ENCODE results near the gene MOGAT2.

Gene MOGAT2

DNA sequence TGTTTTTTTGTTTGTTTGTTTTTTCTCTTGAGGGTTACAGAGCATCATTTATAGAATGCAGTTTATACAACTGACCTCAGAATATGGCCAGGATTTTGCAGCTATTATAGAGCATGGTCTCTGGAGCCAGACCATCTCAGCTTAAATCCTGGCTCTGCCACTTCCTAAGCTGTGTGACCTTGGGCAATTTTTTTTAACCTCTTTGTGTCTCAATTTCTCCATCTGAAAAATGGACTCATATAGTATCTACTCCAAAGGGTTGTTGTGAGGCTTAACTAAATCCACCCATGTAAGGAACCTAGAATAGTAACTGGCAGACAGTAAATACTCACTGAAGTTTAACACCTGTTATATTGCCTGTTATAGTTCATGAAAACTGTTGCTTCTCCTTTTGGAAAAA lies 42.6 kb downstream of the MOGAT2 start:
- no peak for DNase-seq

GRCh38 chr11:75760710-75761493 lies 43.3 kb downstream of the MOGAT2 start:
- DNase-seq: no peak

DNA sequence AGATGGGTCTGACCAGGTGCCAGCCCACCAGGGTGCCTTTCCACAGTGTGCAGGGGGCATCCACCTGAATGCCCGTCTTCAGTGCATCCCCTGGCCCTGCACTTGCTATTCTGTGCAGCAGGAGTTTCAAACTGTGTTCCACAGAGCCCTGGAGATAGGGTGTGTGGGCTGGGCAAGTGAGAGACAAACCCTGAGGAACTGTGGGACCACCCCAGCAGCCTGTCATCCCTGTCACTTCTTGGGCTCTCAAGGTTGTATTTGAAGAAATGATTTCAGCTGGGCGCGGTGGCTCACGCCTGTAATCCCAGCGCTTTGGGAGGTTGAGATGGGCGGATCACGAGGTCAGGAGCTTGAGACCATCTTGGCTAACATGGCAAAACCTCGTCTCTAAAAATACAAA lies 44.5 kb downstream of the MOGAT2 start:
- DNase-seq: no peak

DNA sequence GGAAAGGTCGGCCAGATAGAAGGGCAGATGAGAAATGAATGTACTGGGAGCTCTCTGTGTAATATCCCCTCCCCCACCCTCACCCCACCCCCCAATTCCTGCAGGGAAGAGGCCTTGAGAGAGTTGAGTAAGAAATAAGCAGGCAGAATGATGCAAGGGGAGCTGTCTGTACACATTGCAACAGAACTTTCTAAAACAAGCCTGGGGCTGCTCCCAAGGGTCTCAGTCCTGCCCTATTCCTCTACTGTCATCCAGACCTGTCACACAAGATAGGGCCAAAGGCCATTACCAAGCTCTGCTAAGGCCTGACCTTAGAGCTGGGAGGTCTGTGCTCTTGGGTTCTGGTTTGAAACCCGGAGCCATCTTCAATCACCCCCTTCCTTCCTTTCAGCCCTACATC lies 45.2 kb downstream of the MOGAT2 start:
- no peak for DNase-seq

DNA sequence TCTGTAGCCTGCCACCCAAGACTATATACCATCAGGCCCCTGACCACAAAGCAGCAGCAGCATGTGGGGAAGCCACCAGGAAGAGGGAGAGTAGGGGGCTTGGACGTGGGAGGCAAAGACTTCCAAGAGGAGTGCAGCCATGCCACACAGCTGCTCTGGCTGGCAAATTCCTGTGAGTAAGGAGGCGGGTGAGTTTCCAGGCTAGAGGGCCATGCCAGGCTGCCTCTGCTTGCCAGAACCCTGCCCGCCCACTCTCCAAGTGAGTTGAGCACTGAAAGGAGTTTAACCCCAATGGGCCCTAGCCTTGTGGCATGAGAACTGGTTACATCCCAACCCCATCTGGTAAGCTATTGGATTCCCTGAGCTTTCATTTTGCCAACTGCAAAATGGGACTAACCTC lies 46.2 kb downstream of the MOGAT2 start:
- DNase-seq: no peak

DNA sequence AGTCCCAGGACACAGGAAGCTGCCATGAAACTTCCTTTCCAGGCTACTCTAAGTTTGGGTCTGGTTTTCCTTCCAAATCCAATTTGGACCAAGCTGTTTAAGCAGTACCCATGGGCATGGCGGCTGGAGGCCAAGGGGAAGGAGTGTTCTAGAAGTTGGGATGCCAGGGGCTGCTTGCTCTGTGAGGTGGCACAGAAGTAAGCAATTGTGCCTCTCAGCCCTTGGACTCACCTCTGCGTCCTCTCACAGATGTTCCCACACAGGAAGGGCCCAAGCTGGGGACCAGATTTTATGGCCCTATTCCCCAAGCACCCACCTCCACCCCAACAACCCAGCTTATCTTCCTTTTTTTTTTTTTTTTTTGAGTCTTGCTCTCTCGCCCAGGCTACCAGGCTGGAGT lies 47.5 kb downstream of the MOGAT2 start:
- DNase-seq: no peak

GRCh38 chr11:75766443-75767227 lies 49.0 kb downstream of the MOGAT2 start:
- no peak for DNase-seq

DNA sequence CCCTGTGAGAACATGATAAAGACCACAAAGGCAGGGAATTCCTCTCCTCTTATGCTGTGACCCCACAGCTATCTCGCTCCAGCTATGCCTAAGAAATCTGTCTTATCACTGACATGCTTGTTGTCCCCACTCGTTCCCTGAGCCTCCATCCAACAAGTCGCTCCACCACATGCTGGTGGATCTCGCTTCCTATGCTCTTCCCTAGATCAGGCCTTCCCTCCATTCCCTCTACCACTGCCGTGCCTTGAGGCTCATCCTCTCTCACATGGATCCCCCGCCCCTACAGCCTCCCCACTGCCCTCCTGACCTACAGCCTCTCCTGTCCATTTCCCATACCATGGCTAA lies 49.6 kb downstream of the MOGAT2 start:
- no peak for DNase-seq

GRCh38 chr11:75767793-75768111 lies 50.1 kb downstream of the MOGAT2 start:
- no peak for DNase-seq

- DNase-seq: peak; percentile 53
Observed at GRCh38 chr11:75768112-75768908, 50.7 kb downstream of the MOGAT2 start, which contains the start of gene DGAT2. DGAT2 (plus strand) TSS chr11:75768778; CDS start chr11:75768992, 214 bp downstream.

GRCh38 chr11:75768909-75769771 lies 51.5 kb downstream of the MOGAT2 start:
- DNase-seq: no peak

DNA sequence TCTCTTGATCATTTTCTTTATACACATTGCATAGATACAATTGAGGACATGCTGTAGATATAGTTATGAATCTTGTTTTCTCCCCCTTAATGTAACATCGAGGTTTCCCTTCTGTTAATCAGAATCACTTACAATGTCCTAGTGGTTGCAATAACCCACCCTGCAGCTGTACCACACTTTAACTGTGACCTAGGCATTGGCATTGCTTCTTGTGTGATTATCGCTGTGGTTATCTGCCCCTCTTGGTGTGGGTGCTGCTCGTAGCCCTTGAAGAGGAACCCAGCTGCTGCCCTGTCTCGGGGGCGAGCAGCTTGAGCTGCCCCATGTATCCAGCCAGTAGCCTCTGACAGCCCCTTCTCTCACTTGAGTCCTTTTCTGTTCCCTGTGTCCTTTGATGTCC lies 52.5 kb downstream of the MOGAT2 start:
- DNase-seq: no peak

DNA sequence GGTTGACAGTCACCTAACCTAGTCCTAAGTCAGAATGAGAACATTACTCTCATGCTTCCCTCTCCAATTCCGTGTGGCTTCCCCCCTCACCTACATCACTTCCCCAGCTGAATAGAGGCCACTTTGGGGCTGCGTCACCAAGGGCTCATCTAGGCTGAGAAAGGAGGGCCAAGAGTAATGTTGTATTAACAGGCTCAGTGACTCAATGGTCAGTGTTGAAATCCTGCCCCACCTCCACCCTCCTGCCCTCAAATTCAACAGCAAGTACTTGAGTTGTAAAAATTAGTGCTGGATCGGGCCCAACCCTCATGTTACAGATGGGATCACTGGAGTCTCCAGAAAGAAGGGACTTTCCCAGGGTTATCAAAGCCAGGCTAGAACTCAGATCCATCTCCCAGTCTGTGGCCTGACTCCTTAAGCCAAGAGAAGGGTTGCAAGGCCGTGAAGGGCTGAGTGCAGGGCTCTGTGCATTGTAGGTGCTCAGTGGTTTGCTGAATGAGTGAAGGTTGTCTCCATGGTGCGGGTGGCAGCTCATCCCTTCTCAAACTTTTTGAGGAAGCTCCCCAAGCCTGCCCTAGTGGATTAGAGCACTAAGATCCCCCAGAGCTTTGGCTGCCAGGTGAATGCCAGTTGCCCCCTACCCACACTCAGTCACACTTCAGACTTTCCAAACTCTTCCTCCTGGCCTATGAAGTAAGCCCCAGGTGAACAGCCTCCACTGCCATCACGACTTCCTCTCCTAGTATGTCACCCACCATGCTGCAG lies 54.2 kb downstream of the MOGAT2 start:
- DNase-seq: no peak

- no peak for DNase-seq
Observed at GRCh38 chr11:75773595-75774353, 56.1 kb downstream of the MOGAT2 start.

- no peak for DNase-seq
Observed at GRCh38 chr11:75775056-75775455, 57.4 kb downstream of the MOGAT2 start.

DNA sequence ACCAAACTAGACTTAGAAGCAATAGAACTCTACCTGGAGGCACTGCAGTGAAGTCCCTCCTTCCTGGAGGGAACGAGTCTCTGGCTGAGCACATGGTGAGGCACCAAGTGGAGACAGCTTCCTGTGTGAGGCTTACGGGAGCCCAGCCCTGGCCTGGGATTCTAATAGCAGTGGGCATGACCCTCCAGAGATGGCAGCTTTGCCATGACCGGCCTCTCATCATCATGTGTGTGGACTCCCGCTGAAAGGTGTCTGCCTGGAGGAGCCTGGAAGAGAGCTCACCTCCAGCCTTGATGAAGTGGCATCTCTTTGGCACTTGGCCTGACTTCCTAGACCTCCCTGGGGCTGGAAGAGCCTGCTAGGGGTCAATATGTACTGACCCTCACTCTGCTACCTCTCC lies 58.9 kb downstream of the MOGAT2 start:
- no peak for DNase-seq

- no peak for DNase-seq
Observed at GRCh38 chr11:75777461-75778110, 59.9 kb downstream of the MOGAT2 start.

DNA sequence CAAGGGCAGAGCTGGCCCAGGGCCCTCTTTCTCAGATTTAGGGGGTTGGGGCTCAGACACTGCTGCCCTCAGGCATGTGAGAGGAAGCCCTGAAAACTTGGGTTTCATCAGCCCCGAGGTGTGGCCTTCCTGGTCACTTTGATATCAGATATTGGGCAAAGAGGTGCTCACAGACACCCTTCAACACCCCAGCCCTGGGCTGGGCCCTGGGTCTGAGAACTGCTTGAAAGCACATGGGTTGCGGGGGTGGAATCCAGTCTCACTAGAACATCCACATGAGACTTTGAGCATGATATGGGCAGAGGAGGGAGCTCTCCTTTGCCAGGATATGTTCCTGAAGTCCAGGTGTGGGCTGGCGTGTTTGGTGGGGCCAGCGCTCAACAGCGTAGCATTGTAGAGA lies 61.3 kb downstream of the MOGAT2 start:
- DNase-seq: no peak

DNA sequence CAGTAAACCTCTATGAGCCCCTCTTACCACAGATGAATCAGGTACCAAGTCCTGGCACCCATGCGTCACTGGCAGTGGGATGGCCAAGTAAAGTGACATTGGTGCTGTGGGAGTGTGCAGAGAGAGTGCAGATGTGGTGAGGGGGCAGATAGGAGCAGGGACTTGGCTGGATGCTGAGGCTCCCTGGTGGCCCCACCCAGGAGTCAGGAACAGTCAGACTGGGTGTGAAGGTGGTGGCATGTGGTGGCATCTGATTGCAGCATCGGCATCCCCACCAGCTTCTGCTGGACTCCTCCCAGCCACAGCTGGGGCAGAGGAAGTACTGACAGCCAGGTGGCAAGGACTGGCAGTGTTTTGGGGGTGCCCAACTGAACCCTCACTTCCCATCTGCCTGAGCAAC lies 62.3 kb downstream of the MOGAT2 start:
- DNase-seq: no peak

DNA sequence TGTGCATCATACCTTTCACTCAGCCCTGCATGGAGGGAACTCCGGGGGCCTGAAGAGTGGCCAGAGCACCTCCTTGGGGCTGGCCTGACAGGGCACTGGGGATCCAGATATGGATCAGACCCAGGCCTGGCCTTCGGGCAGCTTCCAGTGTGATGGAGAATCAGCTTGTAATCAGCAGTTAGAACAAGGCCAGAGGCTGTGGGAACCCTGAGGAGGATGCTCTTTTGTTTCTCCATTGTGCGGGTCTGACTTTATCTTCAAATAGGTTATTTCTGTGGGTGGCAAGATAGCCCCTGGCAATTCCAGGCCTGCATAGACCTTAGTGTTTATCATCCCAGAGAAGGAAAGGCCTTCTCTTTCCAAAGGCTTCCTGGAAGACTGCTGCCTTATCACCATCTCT lies 63.2 kb downstream of the MOGAT2 start:
- DNase-seq: no peak

DNA sequence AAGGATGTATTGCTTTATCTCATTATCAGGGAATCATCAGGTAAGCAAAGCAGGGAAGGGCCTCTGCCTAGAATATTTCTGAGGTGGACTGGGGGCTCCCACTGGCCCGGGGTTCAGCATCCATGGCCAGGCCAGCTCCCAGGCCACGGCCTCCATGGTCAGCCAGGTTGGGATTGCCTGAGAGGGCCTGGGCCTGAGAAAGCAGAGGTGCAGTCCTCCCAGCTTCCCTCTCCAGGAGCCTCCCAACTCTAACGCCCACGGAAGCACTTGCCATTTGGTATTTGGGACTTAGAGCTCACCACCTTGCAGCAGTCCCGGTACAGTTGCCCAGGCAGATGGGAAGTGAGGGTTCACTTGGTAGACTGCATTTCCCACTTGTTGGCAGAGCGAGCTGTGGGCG lies 63.7 kb downstream of the MOGAT2 start:
- DNase-seq: no peak

Measured in activated gamma-delta T cell treated with Interleukin-2 at 50 U/mL for 16 hours (primary cell).